Liver (tissue), 9 donors: ENCODE data around the gene MOV10L1. TPM values are rescaled to one million over a fixed set of nuclear protein-coding genes. Genes with fewer than 3 reads are reported as not detected.
A peak's percentile ranks its signal among the peaks of the same experiment; 100 is the strongest.

Experiments
- DNase-seq: peaks from one replicate; pipeline ENCODE4 v3.0.0-alpha.2; 2017; ENCODE audit warnings: low spot score
- H3K27ac ChIP-seq, 2 donors: one replicate each; pipeline ENCODE4 v1.7.0; 2013; ENCODE audit warnings: inconsistent platforms in 2 of 2, low read length in 2 of 2, control low read depth in 1 of 2, low read depth in 1 of 2, mild to moderate bottlenecking in 1 of 2
- H3K27me3 ChIP-seq, 4 donors: one replicate each; pipeline versions ENCODE4 v1.6.1 to v1.7.0; 2013; ENCODE audit warnings: low read length in 3 of 4, inconsistent platforms in 1 of 4, mild to moderate bottlenecking in 1 of 4, moderate library complexity in 1 of 4; ENCODE audit not compliant: control insufficient read depth in 4 of 4, insufficient read depth in 4 of 4
- H3K36me3 ChIP-seq, 4 donors: one replicate each; pipeline versions ENCODE4 v1.6.1 to v1.7.0; 2013; ENCODE audit warnings: low read length in 3 of 4, mild to moderate bottlenecking in 3 of 4, low read depth in 1 of 4, moderate library complexity in 1 of 4; ENCODE audit not compliant: control insufficient read depth in 4 of 4, insufficient read depth in 3 of 4
- H3K4me1 ChIP-seq, 4 donors: one replicate each; pipeline versions ENCODE4 v1.6.1 to v1.7.0; 2013; ENCODE audit warnings: low read length in 3 of 4, mild to moderate bottlenecking in 3 of 4, moderate library complexity in 1 of 4; ENCODE audit not compliant: control insufficient read depth in 4 of 4, insufficient read depth in 4 of 4
- H3K4me3 ChIP-seq, 3 donors: one replicate each; pipeline versions ENCODE4 v1.6.1 to v1.7.0; 2013; ENCODE audit warnings: low read length in 3 of 3, control low read depth in 1 of 3, low read depth in 1 of 3, mild to moderate bottlenecking in 1 of 3
- H3K9ac ChIP-seq, 2 donors: one replicate each; pipeline ENCODE4 v1.7.0; 2013; ENCODE audit warnings: low read length in 2 of 2, mild to moderate bottlenecking in 2 of 2, moderate library complexity in 2 of 2, control low read depth in 1 of 2, low read depth in 1 of 2
- H3K9me3 ChIP-seq, 4 donors: one replicate each; pipeline versions ENCODE4 v1.6.1 to v1.7.0; 2013; ENCODE audit warnings: low read length in 3 of 4; ENCODE audit not compliant: control insufficient read depth in 4 of 4
- EGR1 ChIP-seq, 2 donors: IDR thresholded peaks; 2 replicates each; pipeline ENCODE4 v1.6.1; 2016 to 2018; ENCODE audit warnings: antibody characterized with exemption in 2 of 2, low read depth in 2 of 2
- FOXA1 ChIP-seq: IDR thresholded peaks from 2 replicates; pipeline ENCODE4 v1.6.1; 2016; ENCODE audit warnings: antibody characterized with exemption
- FOXA2 ChIP-seq: IDR thresholded peaks from 2 replicates; pipeline ENCODE4 v1.6.1; 2016; ENCODE audit warnings: antibody characterized with exemption
- GABPA ChIP-seq, 2 donors: IDR thresholded peaks in 1 of 2; conservative IDR thresholded peaks in 1 of 2; 2 replicates each; pipeline ENCODE4 v1.6.1; 2016; ENCODE audit warnings: antibody characterized with exemption in 2 of 2, mild to moderate bottlenecking in 1 of 2, moderate library complexity in 1 of 2
- HNF4A ChIP-seq, 2 donors: conservative IDR thresholded peaks; 2 replicates each; pipeline ENCODE4 v1.6.1; 2016; ENCODE audit warnings: antibody characterized with exemption in 2 of 2, mild to moderate bottlenecking in 2 of 2
- HNF4G ChIP-seq: IDR thresholded peaks from 2 replicates; pipeline ENCODE4 v1.6.1; 2016; ENCODE audit warnings: antibody characterized with exemption
- JUND ChIP-seq, 2 donors: IDR thresholded peaks; 2 replicates each; pipeline ENCODE4 v1.6.1; 2016; ENCODE audit warnings: antibody characterized with exemption in 2 of 2
- NR2F2 ChIP-seq: IDR thresholded peaks from 2 replicates; pipeline ENCODE4 v1.6.1; 2016; ENCODE audit warnings: antibody characterized with exemption
- RAD21 ChIP-seq, 2 donors: IDR thresholded peaks; 2 replicates each; pipeline ENCODE4 v1.6.1; 2016; ENCODE audit warnings: antibody characterized with exemption in 2 of 2, mild to moderate bottlenecking in 2 of 2
- RXRA ChIP-seq, 2 donors: IDR thresholded peaks; 2 replicates each; pipeline ENCODE4 v1.6.1; 2017 to 2018; ENCODE audit warnings: antibody characterized with exemption in 2 of 2, mild to moderate bottlenecking in 1 of 2
- SP1 ChIP-seq: IDR thresholded peaks from 2 replicates; pipeline ENCODE4 v1.6.1; 2018; ENCODE audit warnings: antibody characterized with exemption, mild to moderate bottlenecking
- TAF1 ChIP-seq: conservative IDR thresholded peaks from 2 replicates; pipeline ENCODE4 v1.6.1; 2016; ENCODE audit warnings: antibody characterized with exemption, mild to moderate bottlenecking
- YY1 ChIP-seq: IDR thresholded peaks from 2 replicates; pipeline ENCODE4 v1.6.1; 2016; ENCODE audit warnings: antibody characterized with exemption, mild to moderate bottlenecking
- WGBS: extraction: QIAGEN DNeasy Blood & Tissue Kit; methylation state at CpG from one replicate; pipeline ENCODE4 v1.1.7; 2013; 5-methylcytosine and 5-hydroxymethylcytosine counted together
- polyA plus RNA-seq, 2 donors: library from polyadenylated mRNA; stranded (reverse) in 1 of 2; unstranded in 1 of 2; fragments of 200-250 nt in 1 of 2; fragments of >200 nt in 1 of 2; fragmentation: Nextera tagmentation in 1 of 2; extraction: Ambion mirVana in 1 of 2; gene quantifications; one replicate each; pipeline versions ENCODE4 v1.2.1 to v1.2.3, GENCODE V29; 2013 to 2015
- total RNA-seq, 2 donors: library from RNA; depleted of rRNA; stranded (reverse); fragments of >200 nt; gene quantifications; one replicate each; pipeline ENCODE4 v1.2.3, GENCODE V29; 2014
- TF ChIP-seq, protein P1 (sequence below): IDR thresholded peaks from 2 replicates; pipeline ENCODE4 v1.6.1; 2016; ENCODE audit warnings: antibody characterized with exemption
- TF ChIP-seq, protein P2 (sequence below): IDR thresholded peaks from 2 replicates; pipeline ENCODE4 v1.6.1; 2016; ENCODE audit warnings: antibody characterized with exemption
- TF ChIP-seq, protein P3 (sequence below): fragments of 150-350 bp; IDR thresholded peaks from 2 replicates; pipeline ENCODE4 v1.5.1; 2017; ENCODE audit warnings: improper control_type of control experiment, low read depth, low read length; ENCODE audit not compliant: missing input control
- donor health status: healthy.
- donor health status: healthy.
- donor health status: healthy.
- donor health status: healthy.
- donor health status: healthy.

The MOV10L1 gene
- total and polyA plus RNA-seq, 4 donors = 0.07 to 0.47 (median 0.17) TPM

DNA sequence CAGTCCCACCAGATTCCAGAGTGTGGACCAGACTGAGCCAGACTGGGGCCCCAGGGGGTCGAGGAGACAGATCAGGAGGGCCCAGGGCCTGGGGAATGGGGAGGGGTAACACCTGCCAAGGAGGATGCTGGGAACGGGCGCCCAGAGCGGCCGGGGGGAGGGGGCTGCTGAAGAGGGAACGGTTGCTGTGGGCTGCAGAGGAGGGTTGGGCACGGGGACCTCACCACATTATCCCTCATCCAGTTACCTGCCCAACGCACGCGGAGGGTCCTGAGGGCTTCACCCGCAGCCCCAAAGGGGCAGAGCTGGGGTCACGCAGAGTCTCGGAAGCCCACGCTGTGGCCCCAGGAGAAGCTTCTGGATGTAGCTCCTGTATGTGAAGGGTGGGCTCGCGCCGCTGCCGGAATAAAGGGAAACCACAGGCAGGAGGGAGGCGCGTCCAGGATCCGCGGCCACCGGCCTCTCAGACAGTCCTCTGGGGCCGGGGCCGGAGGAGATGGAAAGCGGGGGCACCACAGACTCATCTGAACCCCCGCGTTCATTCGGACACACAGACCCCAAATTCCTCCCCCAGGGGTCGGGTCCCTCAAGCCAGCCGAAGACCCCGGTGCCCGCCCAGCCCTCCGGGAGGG, 110.1 kb downstream of the MOV10L1 start:
- H3K9ac ChIP-seq = peak overlapping the region in 1 of 2 donors; percentile 80
- H3K36me3 ChIP-seq = peaks cover 0 to 16% (median 1%) of the 10 kb centered on the region in 4 donors
- peak overlapping the region; percentile 47 to 97 (median 49) for H3K4me3 ChIP-seq
- H3K27ac ChIP-seq = peak overlapping the region; percentile 69 to 71
- TF ChIP-seq RXRA (IDR thresholded peaks at IDR 0.05) (no peak), FOXA1 (no peak), SP1 (no peak), RAD21 (IDR thresholded peaks at IDR 0.05) (no peak), YY1 (no peak)
- no peaks in the 10 kb centered on the region for H3K27me3 ChIP-seq
- peaks cover 8 to 70% (median 50%) of the 10 kb centered on the region in 4 donors for H3K4me1 ChIP-seq
- no peaks in the 10 kb centered on the region for H3K9me3 ChIP-seq
- DNase-seq = no peak
- 22% methylated on average over 34 of the region's 34 CpGs for WGBS

DNA sequence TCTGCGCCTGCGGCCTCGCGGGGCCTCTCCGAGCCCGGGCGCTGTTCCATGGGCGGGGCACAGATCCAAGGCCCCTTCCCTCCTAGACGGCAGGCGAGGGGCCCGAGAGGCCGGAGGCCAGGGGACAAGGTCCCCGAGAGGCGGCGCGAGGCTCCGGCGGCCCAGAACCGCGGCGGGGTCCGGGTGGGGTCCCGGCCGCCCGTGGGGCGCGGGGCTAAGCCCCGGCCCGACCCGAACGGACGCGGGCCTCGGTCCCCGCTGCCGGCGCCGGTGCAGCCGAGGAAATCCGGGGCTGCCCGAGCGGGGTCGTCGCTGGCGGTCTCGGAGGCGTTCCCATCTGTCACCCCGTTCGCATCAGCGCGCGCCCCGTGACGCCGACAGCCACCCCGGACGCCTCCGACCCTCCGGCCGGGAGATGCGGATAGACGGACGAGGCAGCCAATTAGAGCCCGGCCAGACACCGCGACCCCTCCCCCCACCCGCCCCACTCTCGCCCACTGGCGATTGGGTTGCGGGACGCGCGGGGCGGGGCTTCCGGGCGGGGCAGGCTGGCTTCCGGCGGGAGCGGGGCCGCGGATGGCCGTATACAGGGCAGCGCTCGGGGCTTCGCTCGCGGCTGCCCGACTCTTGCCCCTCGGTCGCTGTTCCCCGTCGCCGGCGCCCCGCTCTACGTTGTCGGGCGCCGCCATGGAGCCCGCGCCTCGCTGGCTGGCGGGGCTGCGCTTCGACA, 110.8 kb downstream of the MOV10L1 start, which contains the start of gene SELENOO:
Gene SELENOO, plus strand, starts transcription at position 551 of the 730 bp plus-strand sequence. Its CDS starts 26 bp downstream, at position 577.
- DNase-seq = peak; percentile 97
- H3K27me3 ChIP-seq = no peaks in the 10 kb centered on the region
- peak within 1 kb of the TSS; percentile 80 to 92 for H3K9ac ChIP-seq
- peak within 1 kb of the TSS; percentile 84 to 97 (median 87) for H3K4me3 ChIP-seq
- H3K36me3 ChIP-seq = peaks cover 0 to 16% (median 1%) of the 10 kb centered on the region in 4 donors
- under 1% methylated on average over 104 of the region's 105 CpGs for WGBS
- peak within 1 kb of the TSS; percentile 69 to 71 for H3K27ac ChIP-seq
- H3K9me3 ChIP-seq = no peaks in the 10 kb centered on the region
- H3K4me1 ChIP-seq = peaks cover 6 to 68% (median 45%) of the 10 kb centered on the region in 4 donors
- TF ChIP-seq, protein P1, sequence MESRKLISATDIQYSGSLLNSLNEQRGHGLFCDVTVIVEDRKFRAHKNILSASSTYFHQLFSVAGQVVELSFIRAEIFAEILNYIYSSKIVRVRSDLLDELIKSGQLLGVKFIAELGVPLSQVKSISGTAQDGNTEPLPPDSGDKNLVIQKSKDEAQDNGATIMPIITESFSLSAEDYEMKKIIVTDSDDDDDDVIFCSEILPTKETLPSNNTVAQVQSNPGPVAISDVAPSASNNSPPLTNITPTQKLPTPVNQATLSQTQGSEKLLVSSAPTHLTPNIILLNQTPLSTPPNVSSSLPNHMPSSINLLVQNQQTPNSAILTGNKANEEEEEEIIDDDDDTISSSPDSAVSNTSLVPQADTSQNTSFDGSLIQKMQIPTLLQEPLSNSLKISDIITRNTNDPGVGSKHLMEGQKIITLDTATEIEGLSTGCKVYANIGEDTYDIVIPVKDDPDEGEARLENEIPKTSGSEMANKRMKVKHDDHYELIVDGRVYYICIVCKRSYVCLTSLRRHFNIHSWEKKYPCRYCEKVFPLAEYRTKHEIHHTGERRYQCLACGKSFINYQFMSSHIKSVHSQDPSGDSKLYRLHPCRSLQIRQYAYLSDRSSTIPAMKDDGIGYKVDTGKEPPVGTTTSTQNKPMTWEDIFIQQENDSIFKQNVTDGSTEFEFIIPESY = no peak
- TF ChIP-seq YY1 (no peak), FOXA2 (no peak), EGR1 (IDR thresholded peaks at IDR 0.05; ENCODE audit: low read depth in 2 of 2) (no peak), NR2F2 (no peak), HNF4A (conservative IDR thresholded peaks at IDR 0.05) (no peak), TAF1 (no peak), HNF4G (no peak), SP1 (peak; percentile 48), GABPA (IDR thresholded peaks at IDR 0.05 in 1 of 2, conservative IDR thresholded peaks at IDR 0.05 in 1 of 2) (peak; percentile 62 to 91), JUND (IDR thresholded peaks at IDR 0.05) (no peak)
- TF ChIP-seq, protein P2, sequence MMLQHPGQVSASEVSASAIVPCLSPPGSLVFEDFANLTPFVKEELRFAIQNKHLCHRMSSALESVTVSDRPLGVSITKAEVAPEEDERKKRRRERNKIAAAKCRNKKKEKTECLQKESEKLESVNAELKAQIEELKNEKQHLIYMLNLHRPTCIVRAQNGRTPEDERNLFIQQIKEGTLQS = no peak
- TF ChIP-seq, protein P3, sequence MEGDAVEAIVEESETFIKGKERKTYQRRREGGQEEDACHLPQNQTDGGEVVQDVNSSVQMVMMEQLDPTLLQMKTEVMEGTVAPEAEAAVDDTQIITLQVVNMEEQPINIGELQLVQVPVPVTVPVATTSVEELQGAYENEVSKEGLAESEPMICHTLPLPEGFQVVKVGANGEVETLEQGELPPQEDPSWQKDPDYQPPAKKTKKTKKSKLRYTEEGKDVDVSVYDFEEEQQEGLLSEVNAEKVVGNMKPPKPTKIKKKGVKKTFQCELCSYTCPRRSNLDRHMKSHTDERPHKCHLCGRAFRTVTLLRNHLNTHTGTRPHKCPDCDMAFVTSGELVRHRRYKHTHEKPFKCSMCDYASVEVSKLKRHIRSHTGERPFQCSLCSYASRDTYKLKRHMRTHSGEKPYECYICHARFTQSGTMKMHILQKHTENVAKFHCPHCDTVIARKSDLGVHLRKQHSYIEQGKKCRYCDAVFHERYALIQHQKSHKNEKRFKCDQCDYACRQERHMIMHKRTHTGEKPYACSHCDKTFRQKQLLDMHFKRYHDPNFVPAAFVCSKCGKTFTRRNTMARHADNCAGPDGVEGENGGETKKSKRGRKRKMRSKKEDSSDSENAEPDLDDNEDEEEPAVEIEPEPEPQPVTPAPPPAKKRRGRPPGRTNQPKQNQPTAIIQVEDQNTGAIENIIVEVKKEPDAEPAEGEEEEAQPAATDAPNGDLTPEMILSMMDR = no peak
